ENCODE results near the gene KCNT1.

Gene KCNT1

GRCh38 chr9:135714242-135715055 is 12.5 kb downstream of the KCNT1 start:
- no peak for TF ChIP-seq CTCF (IDR thresholded peaks at IDR 0.05; ENCODE audit: insufficient read depth, low read length, missing control alignments)
- no peak for DNase-seq (ENCODE audit: low read depth, low spot score)
- ChIA-PET POLR2A (no interaction called here), CTCF (interaction anchor here (1.4 to 1.9 kb wide), 2 partner anchors 12 to 14 kb away, joined by 5 read pairs; partner anchors contain the start of gene KCNT1)
- no peak overlapping the region for H3K4me3 ChIP-seq (ENCODE audit: low read depth, low read length)

- no peak overlapping the region for H3K4me3 ChIP-seq (ENCODE audit: low read depth, low read length)
- POLR2A ChIA-PET = no interaction called here
- DNase-seq (ENCODE audit: low read depth, low spot score) = no peak
- TF ChIP-seq CTCF (IDR thresholded peaks at IDR 0.05; ENCODE audit: insufficient read depth, low read length, missing control alignments) = no peak
- CTCF ChIA-PET = interaction anchor here (1.4 to 1.9 kb wide), 2 partner anchors 13 to 15 kb away, joined by 5 read pairs; partner anchors contain the start of gene KCNT1
These were observed 13.1 kb downstream of the KCNT1 start for GRCh38 chr9:135715056-135715595.

GRCh38 chr9:135716045-135716444 is 14.1 kb downstream of the KCNT1 start:
- POLR2A ChIA-PET = no interaction called here
- TF ChIP-seq CTCF (IDR thresholded peaks at IDR 0.05; ENCODE audit: insufficient read depth, low read length, missing control alignments) = no peak

GRCh38 chr9:135717410-135717809 is 15.4 kb downstream of the KCNT1 start:
- CTCF ChIA-PET = interaction anchor here (1.1 kb wide), 1 partner anchor 13 kb away, joined by 3 read pairs; no protein-coding TSS in a partner anchor
- DNase-seq (ENCODE audit: low read depth, low spot score) = no peak
- no peak for TF ChIP-seq CTCF (IDR thresholded peaks at IDR 0.05; ENCODE audit: insufficient read depth, low read length, missing control alignments)
- H3K4me3 ChIP-seq (ENCODE audit: low read depth, low read length) = no peak overlapping the region
- POLR2A ChIA-PET = no interaction called here

More at GRCh38 chr9:135716045-135716444, 14.1 kb downstream of the KCNT1 start:
- CTCF ChIA-PET = interaction anchor here (1.9 kb wide), 1 partner anchor 14 kb away, joined by 5 read pairs; the partner anchor contains the start of gene KCNT1
- no peak for DNase-seq (ENCODE audit: low read depth, low spot score)
- no peak overlapping the region for H3K4me3 ChIP-seq (ENCODE audit: low read depth, low read length)

- ChIA-PET POLR2A (no interaction called here), CTCF (no interaction called here)
- DNase-seq (ENCODE audit: low read depth, low spot score) = no peak
- H3K4me3 ChIP-seq (ENCODE audit: low read depth, low read length) = no peak overlapping the region
- TF ChIP-seq CTCF (IDR thresholded peaks at IDR 0.05; ENCODE audit: insufficient read depth, low read length, missing control alignments) = no peak
These were observed 16.6 kb downstream of the KCNT1 start for GRCh38 chr9:135718616-135719015.

GRCh38 chr9:135719472-135719871 is 17.5 kb downstream of the KCNT1 start:
- no peak overlapping the region for H3K4me3 ChIP-seq (ENCODE audit: low read depth, low read length)
- ChIA-PET CTCF (no interaction called here), POLR2A (no interaction called here)

More at GRCh38 chr9:135719472-135719871, 17.5 kb downstream of the KCNT1 start:
- no peak for TF ChIP-seq CTCF (IDR thresholded peaks at IDR 0.05; ENCODE audit: insufficient read depth, low read length, missing control alignments)
- no peak for DNase-seq (ENCODE audit: low read depth, low spot score)

Data from AG04449 (cell line).